ENCODE measurements around the gene CMTM7. TPM values are rescaled to one million over a fixed set of nuclear protein-coding genes. Genes with fewer than 3 reads are reported as not detected.

The CMTM7 gene
- total and polyA plus RNA-seq, 9 of the 15 experiments (the other 6 are each of a cell fraction or from before 2014, with no cell fraction given), result 0.03 to 1.6 (median 0.42) TPM; not detected in 4

DNA sequence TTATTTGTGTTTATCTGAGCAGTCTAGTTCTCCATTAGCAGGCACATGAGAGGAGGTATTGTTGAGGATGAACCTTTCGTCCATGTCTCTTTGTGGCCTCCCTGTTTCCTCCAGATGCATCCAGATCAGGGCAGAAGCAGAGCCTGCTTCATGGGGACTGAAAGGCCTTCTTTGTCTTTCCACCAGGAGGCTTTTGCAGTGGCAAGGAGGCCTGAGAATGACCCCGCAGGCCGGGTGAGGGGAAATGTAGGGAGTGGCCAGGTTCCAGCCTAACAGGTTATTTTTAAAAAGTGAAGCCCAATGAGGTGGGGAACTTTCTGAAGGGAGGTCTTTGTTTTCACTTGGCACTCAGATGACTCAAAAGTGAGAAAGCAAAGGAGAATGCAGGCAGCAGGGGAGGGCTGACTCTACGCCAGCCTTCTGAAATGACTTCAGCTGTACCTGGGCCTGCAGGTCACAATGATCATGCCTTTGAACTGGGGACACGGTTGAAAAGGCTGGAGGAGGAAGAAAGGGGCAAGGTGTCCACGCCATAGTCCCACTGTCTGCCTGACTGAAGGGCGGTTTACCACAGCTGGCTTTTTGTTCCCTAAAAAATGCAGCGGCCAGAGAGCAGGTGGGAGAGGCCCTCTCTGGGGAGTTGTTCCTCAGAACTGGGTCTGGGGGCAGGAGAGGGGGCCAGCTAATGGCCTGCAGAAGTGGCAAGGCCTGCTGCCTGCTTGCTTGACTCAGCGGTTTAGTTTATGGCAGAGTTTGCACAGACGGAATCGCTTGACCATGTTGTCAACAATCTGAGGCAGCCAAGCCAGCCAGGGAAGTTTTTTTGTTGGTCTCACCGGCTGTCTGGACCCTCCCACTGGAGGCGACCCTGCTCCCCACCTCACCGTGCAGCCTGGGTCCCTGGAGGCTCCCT lies 28.7 kb downstream of the CMTM7 start:
- Histone ChIP-seq H3K9me3 (replicated peaks; ENCODE audit: control insufficient read depth, insufficient read depth, low read depth, low read length) (no peaks in the 10 kb centered on the region), H3K79me2 (ENCODE audit: control insufficient read depth, insufficient read depth, low read length) (no peaks in the 10 kb centered on the region), H3K27me3 (ENCODE audit: control insufficient read depth in 2 of 2, insufficient read depth in 2 of 2, low read length in 2 of 2) (peaks cover 20 to 45% of the 10 kb centered on the region in 2 experiments; a peak in 4 of 5 replicates), H3K4me3 (no peak overlapping the region), H3K4me2 (ENCODE audit: insufficient read depth, low read length) (no peak overlapping the region), H2AFZ (ENCODE audit: low read depth, low read length) (no peak overlapping the region), H3K36me3 (ENCODE audit: control insufficient read depth, insufficient read depth, low read length) (no peaks in the 10 kb centered on the region), H3K9ac (ENCODE audit: insufficient read depth in 1 of 2, low read depth in 2 of 2, low read length in 2 of 2) (no peak overlapping the region), H3K4me1 (replicated peaks in 1 of 2; ENCODE audit: control insufficient read depth in 2 of 2, insufficient read depth in 2 of 2, low read length in 2 of 2) (no peaks in the 10 kb centered on the region), H3K9me1 (ENCODE audit: control insufficient read depth, insufficient read depth, low read length) (no peaks in the 10 kb centered on the region), H3K27ac (ENCODE audit: extremely low read depth, low read depth, low read length) (no peak overlapping the region), H4K20me1 (replicated peaks; ENCODE audit: control insufficient read depth, insufficient read depth, low read length) (no peaks in the 10 kb centered on the region)
- ChIA-PET POLR2A (interaction anchor here (0.6 kb wide), 1 partner anchor 530 kb away, joined by 3 read pairs; no protein-coding TSS in a partner anchor), CTCF (ENCODE audit: low intra/inter-chr PET ratio) (no interaction called here)
- TF ChIP-seq NELFE (IDR thresholded peaks at IDR 0.05; ENCODE audit: insufficient read depth, insufficient read length), result no peak
- TF ChIP-seq HIVEP1 (CRISPR knock-in tag; IDR thresholded peaks at IDR 0.05), result no peak
- no peak for TF ChIP-seq NFRKB (IDR thresholded peaks at IDR 0.05; ENCODE audit: low read depth)
- TF ChIP-seq ZFX (CRISPR knock-in tag; IDR thresholded peaks at IDR 0.05), result no peak
- no peak for TF ChIP-seq SOX6 (IDR thresholded peaks at IDR 0.05)
- TF ChIP-seq, protein P1, sequence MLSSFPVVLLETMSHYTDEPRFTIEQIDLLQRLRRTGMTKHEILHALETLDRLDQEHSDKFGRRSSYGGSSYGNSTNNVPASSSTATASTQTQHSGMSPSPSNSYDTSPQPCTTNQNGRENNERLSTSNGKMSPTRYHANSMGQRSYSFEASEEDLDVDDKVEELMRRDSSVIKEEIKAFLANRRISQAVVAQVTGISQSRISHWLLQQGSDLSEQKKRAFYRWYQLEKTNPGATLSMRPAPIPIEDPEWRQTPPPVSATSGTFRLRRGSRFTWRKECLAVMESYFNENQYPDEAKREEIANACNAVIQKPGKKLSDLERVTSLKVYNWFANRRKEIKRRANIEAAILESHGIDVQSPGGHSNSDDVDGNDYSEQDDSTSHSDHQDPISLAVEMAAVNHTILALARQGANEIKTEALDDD (IDR thresholded peaks at IDR 0.05), result no peak
- no peak for TF ChIP-seq KHSRP (IDR thresholded peaks at IDR 0.05)
- FAIRE-seq (no peak), DNase-seq (ENCODE audit: extremely low read depth in 1 of 4, low spot score in 3 of 4) (no peak), ATAC-seq (no peak; the same call in 1 of the 3 replicates)
- in situ Hi-C loops (cut with MboI) (no loop called here), intact Hi-C loops (cut with micrococcal nuclease) (no loop called here)
- 1% methylated on average over 14 of the region's 14 CpGs for WGBS (ENCODE audit: insufficient coverage, low coverage, missing lambda C conversion rate)
- BruUV-seq (replicated peaks), result no TSS peak

Data from K562 (cell line).